ENCODE results near the gene KRTAP12-4.
"Not testable (repeated sequence)": the region's sequence is repeated elsewhere in the genome, so short reads cannot be mapped to it uniquely, and the experiment has no call there.

Gene KRTAP12-4

GRCh38 chr21:44632067-44632466, 22.4 kb downstream of the KRTAP12-4 start:
- no peak for DNase-seq (ENCODE audit: low spot score)

- DNase-seq (ENCODE audit: low spot score): no peak
Observed at GRCh38 chr21:44630440-44630839, 24.0 kb downstream of the KRTAP12-4 start.

- no peak for DNase-seq (ENCODE audit: low spot score)
Observed at GRCh38 chr21:44628707-44629391, 25.6 kb downstream of the KRTAP12-4 start.

GRCh38 chr21:44627831-44628233, 26.6 kb downstream of the KRTAP12-4 start:
- not testable (repeated sequence) for DNase-seq (ENCODE audit: low spot score)

- DNase-seq (ENCODE audit: low spot score): not testable (repeated sequence)
Observed at GRCh38 chr21:44627181-44627822, 27.2 kb downstream of the KRTAP12-4 start.

GRCh38 chr21:44626673-44627143, 27.8 kb downstream of the KRTAP12-4 start, which contains the start of gene KRTAP10-9:
KRTAP10-9 (plus strand) TSS chr21:44627093; CDS start chr21:44627172, 79 bp downstream.
- no peak for DNase-seq (ENCODE audit: low spot score)

GRCh38 chr21:44626262-44626661, 28.2 kb downstream of the KRTAP12-4 start:
- no peak for DNase-seq (ENCODE audit: low spot score)

GRCh38 chr21:44625756-44626155, 28.7 kb downstream of the KRTAP12-4 start:
- no peak for DNase-seq (ENCODE audit: low spot score)

GRCh38 chr21:44623575-44623974, 30.9 kb downstream of the KRTAP12-4 start:
- DNase-seq (ENCODE audit: low spot score): no peak

GRCh38 chr21:44619886-44620285, 34.6 kb downstream of the KRTAP12-4 start:
- DNase-seq (ENCODE audit: low spot score): no peak

- DNase-seq (ENCODE audit: low spot score): peak; percentile 3
Observed at GRCh38 chr21:44618909-44619308, 35.5 kb downstream of the KRTAP12-4 start.

GRCh38 chr21:44618504-44618903, 36.0 kb downstream of the KRTAP12-4 start:
- DNase-seq (ENCODE audit: low spot score): peak; percentile 2

- no peak for DNase-seq (ENCODE audit: low spot score)
Observed at GRCh38 chr21:44617071-44617501, 37.4 kb downstream of the KRTAP12-4 start.

- no peak for DNase-seq (ENCODE audit: low spot score)
Observed at GRCh38 chr21:44616591-44616926, 37.9 kb downstream of the KRTAP12-4 start.

GRCh38 chr21:44615911-44616590, 38.4 kb downstream of the KRTAP12-4 start:
- no peak for DNase-seq (ENCODE audit: low spot score)

GRCh38 chr21:44615466-44615865, 39.0 kb downstream of the KRTAP12-4 start:
- DNase-seq (ENCODE audit: low spot score): no peak

GRCh38 chr21:44614961-44615391, 39.5 kb downstream of the KRTAP12-4 start:
- no peak for DNase-seq (ENCODE audit: low spot score)

GRCh38 chr21:44614161-44614631, 40.3 kb downstream of the KRTAP12-4 start:
- no peak for DNase-seq (ENCODE audit: low spot score)

GRCh38 chr21:44613386-44614155, 40.9 kb downstream of the KRTAP12-4 start:
- DNase-seq (ENCODE audit: low spot score): no peak

GRCh38 chr21:44612669-44613229, 41.7 kb downstream of the KRTAP12-4 start:
- DNase-seq (ENCODE audit: low spot score): no peak

GRCh38 chr21:44612029-44612486, 42.4 kb downstream of the KRTAP12-4 start, which contains the start of gene KRTAP10-8:
KRTAP10-8 (plus strand) TSS chr21:44612079; CDS start chr21:44612101, 22 bp downstream.
- no peak for DNase-seq (ENCODE audit: low spot score)

Measured in kidney capillary endothelial cell (primary cell).